HepG2 (cell line): ENCODE measurements around the gene HIVEP2. TPM values are rescaled to one million over a fixed set of nuclear protein-coding genes. Genes with fewer than 3 reads are reported as not detected.

Source experiments
- ATAC-seq: fragments of 200-7000 bp; cut with Tn5 transposase; 3 replicates; pipeline ENCODE4 v1.9.1; 2020; ENCODE audit warnings: mild to moderate bottlenecking, moderate library complexity
- BruUV-seq: library from RNA; stranded (reverse); fragments of 400-500 nt; replicated peaks from 2 replicates; lab custom pipeline; 2021; lab: Mats Ljungman, UMichigan
- CTCF ChIA-PET: fragments of 300-600 bp; formaldehyde crosslinking; extraction: SDS; loops from one replicate; lab custom pipeline; 2021; ENCODE audit warnings: low total read pairs, inconsistent platforms, low intra/inter-chr PET ratio; lab: Yijun Ruan, JAX
- POLR2A ChIA-PET: fragments of 350-600 bp; sonication (Branson Sonifier 250); formaldehyde crosslinking; loops from one replicate; lab custom pipeline; 2020; ENCODE audit warnings: antibody characterized with exemption, inconsistent platforms; lab: Yijun Ruan, JAX
- DNase-seq: peaks from one replicate; pipeline ENCODE4 v3.0.0-alpha.2; 2015; ENCODE audit warnings: low spot score
- FAIRE-seq: peaks from 3 replicates; lab custom pipeline; 2011; peaks lifted over from hg19 to GRCh38; lab: Jason Lieb, UNC
- H2AFZ ChIP-seq: one replicate; pipeline ENCODE4 v1.6.1; 2011; ENCODE audit warnings: low read length, inconsistent platforms
- H3K27ac ChIP-seq: fragments of 300-600 bp; 3 replicates; pipeline ENCODE4 v1.8.0; 2011; ENCODE audit warnings: mixed run types, mild to moderate bottlenecking, mixed read lengths, low read length, inconsistent platforms; ENCODE audit not compliant: insufficient read depth; ENCODE audit errors: extremely low read length
- H3K27me3 ChIP-seq, 2 experiments: fragments of 200-600 bp in 1 of 2; 2 replicates in 1 of 2; 3 replicates in 1 of 2; pipeline versions ENCODE4 v1.6.0 to v1.8.0; 2011; ENCODE audit warnings: low read length in 2 of 2, mild to moderate bottlenecking in 2 of 2, moderate library complexity in 2 of 2, inconsistent platforms in 1 of 2; ENCODE audit not compliant: insufficient read depth in 2 of 2, control insufficient read depth in 1 of 2
- H3K36me3 ChIP-seq, 2 experiments: fragments of 200-600 bp in 1 of 2; replicated peaks in 1 of 2; 2 replicates in 1 of 2; 3 replicates in 1 of 2; pipeline versions ENCODE4 v1.5.1 to v1.8.0; 2011; ENCODE audit warnings: low read length in 2 of 2, inconsistent platforms in 1 of 2; ENCODE audit not compliant: insufficient read depth in 2 of 2, control insufficient read depth in 1 of 2
- H3K4me1 ChIP-seq: 2 replicates; pipeline ENCODE4 v1.5.1; 2012; ENCODE audit warnings: low read length, inconsistent platforms; ENCODE audit not compliant: insufficient read depth
- H3K4me2 ChIP-seq: 2 replicates; pipeline ENCODE4 v1.6.0; 2011; ENCODE audit warnings: low read depth, low read length, inconsistent platforms
- H3K4me3 ChIP-seq, 3 experiments: fragments of 200-600 bp in 1 of 3; sonication (generic), shearing (Covaris generic) in 1 of 3; replicated peaks in 1 of 3; 2 replicates each; pipeline ENCODE4 v1.5.1; 2011 to 2016; ENCODE audit warnings: low read length in 3 of 3, inconsistent platforms in 2 of 3, low read depth in 2 of 3, mild to moderate bottlenecking in 2 of 3, control low read depth in 1 of 3, mixed read lengths in 1 of 3; ENCODE audit not compliant: insufficient read depth in 1 of 3
- H3K79me2 ChIP-seq: one replicate; pipeline ENCODE4 v1.6.1; 2011; ENCODE audit warnings: low read length, inconsistent platforms; ENCODE audit not compliant: insufficient read depth
- H3K9ac ChIP-seq: 2 replicates; pipeline ENCODE4 v1.6.0; 2011; ENCODE audit warnings: mild to moderate bottlenecking, low read depth, low read length, inconsistent platforms; ENCODE audit not compliant: insufficient read depth
- H3K9me3 ChIP-seq: 2 replicates; pipeline ENCODE4 v1.5.1; 2012; ENCODE audit warnings: mild to moderate bottlenecking, low read length
- H4K20me1 ChIP-seq: 2 replicates; pipeline ENCODE4 v1.6.0; 2011; ENCODE audit warnings: inconsistent platforms, mild to moderate bottlenecking, low read length, moderate library complexity; ENCODE audit not compliant: insufficient read depth
- DRAP1 ChIP-seq: IDR thresholded peaks from 2 replicates; pipeline ENCODE4 v1.6.1; 2016; ENCODE audit warnings: missing genetic modification reagents, missing compliant biosample characterization
- ERF ChIP-seq: IDR thresholded peaks from 2 replicates; pipeline ENCODE4 v1.6.1; 2018; ENCODE audit warnings: missing biosample characterization, missing genetic modification reagents
- HOXA5 ChIP-seq: sonication (generic); formaldehyde crosslinking; IDR thresholded peaks from 2 replicates; pipeline ENCODE4 v1.4.0; 2020; ENCODE audit warnings: missing genetic modification reagents
- PCBP2 ChIP-seq: fragments of 200-400 bp; formaldehyde crosslinking; optimal IDR thresholded peaks from 2 replicates; pipeline ENCODE3; 2018; ENCODE audit warnings: low read length, low read depth; ENCODE audit not compliant: poor library complexity, severe bottlenecking
- PITX1 ChIP-seq: sonication (generic); formaldehyde crosslinking; IDR thresholded peaks from 2 replicates; pipeline ENCODE4 v1.5.1; 2020; ENCODE audit warnings: mild to moderate bottlenecking, missing genetic modification reagents
- PRPF4 ChIP-seq: fragments of 200-400 bp; formaldehyde crosslinking; IDR thresholded peaks from 2 replicates; pipeline ENCODE4 v1.6.1; 2016; ENCODE audit warnings: low read length, low read depth; ENCODE audit not compliant: poor library complexity, severe bottlenecking
- RBFOX2 ChIP-seq: fragments of 200-400 bp; formaldehyde crosslinking; IDR thresholded peaks from 2 replicates; pipeline ENCODE4 v1.6.1; 2017; ENCODE audit warnings: low read depth, mild to moderate bottlenecking, low read length
- RBM39 ChIP-seq: fragments of 200-400 bp; formaldehyde crosslinking; IDR thresholded peaks from one replicate; pipeline ENCODE4 v1.6.1; 2018; ENCODE audit warnings: antibody characterized with exemption, mild to moderate bottlenecking, low read depth, low read length; ENCODE audit not compliant: poor library complexity, severe bottlenecking
- RFXANK ChIP-seq: IDR thresholded peaks from 2 replicates; pipeline ENCODE4 v1.6.1; 2016
- SETDB1 ChIP-seq: sonication (generic); formaldehyde crosslinking; IDR thresholded peaks from 2 replicates; pipeline ENCODE4 v1.5.1; 2020; ENCODE audit warnings: missing genetic modification reagents, mild to moderate bottlenecking, borderline replicate concordance
- SKI ChIP-seq: fragments of 450-650 bp; IDR thresholded peaks from one replicate; pipeline ENCODE4 v1.6.1; 2018; ENCODE audit warnings: mild to moderate bottlenecking; ENCODE audit not compliant: partially characterized antibody
- SP1 ChIP-seq, 2 experiments: fragments of 450-650 bp in 1 of 2; sonication (generic) in 1 of 2; formaldehyde crosslinking in 1 of 2; IDR thresholded peaks; 2 replicates each; pipeline versions ENCODE4 v1.4.0 to v1.6.1; 2016 to 2020; ENCODE audit warnings: missing genetic modification reagents in 1 of 2
- ZFX ChIP-seq: sonication (generic); formaldehyde crosslinking; IDR thresholded peaks from 2 replicates; pipeline ENCODE4 v1.4.0; 2020; ENCODE audit warnings: mild to moderate bottlenecking, low read depth, missing genetic modification reagents, moderate library complexity
- ZMYM4 ChIP-seq: sonication (generic); formaldehyde crosslinking; IDR thresholded peaks from 2 replicates; pipeline ENCODE4 v1.8.1; 2023; ENCODE audit warnings: mild to moderate bottlenecking, missing genetic modification reagents
- ZNF280B ChIP-seq: sonication (generic); formaldehyde crosslinking; IDR thresholded peaks from 2 replicates; pipeline ENCODE4 v1.5.0; 2020; ENCODE audit warnings: missing genetic modification reagents, mild to moderate bottlenecking, borderline replicate concordance
- ZNF547 ChIP-seq: sonication (generic); formaldehyde crosslinking; IDR thresholded peaks from 2 replicates; pipeline ENCODE4 v1.5.1; 2020; ENCODE audit warnings: mild to moderate bottlenecking, missing genetic modification reagents
- ZNF629 ChIP-seq: sonication (generic); formaldehyde crosslinking; conservative IDR thresholded peaks from 2 replicates; pipeline ENCODE4 v1.5.0; 2020; ENCODE audit warnings: missing genetic modification reagents
- ZNF660 ChIP-seq: sonication (generic); formaldehyde crosslinking; IDR thresholded peaks from 2 replicates; pipeline ENCODE4 v1.5.1; 2020; ENCODE audit warnings: mild to moderate bottlenecking, low read depth, missing genetic modification reagents, borderline replicate concordance
- ZSCAN25 ChIP-seq: sonication (generic); formaldehyde crosslinking; IDR thresholded peaks from 2 replicates; pipeline ENCODE4 v1.8.0; 2022; ENCODE audit warnings: mild to moderate bottlenecking, missing genetic modification reagents
- WGBS: methylation state at CpG from one replicate; pipeline ENCODE4 v1.1.6; 2017; ENCODE audit warnings: low lambda C conversion rate; 5-methylcytosine and 5-hydroxymethylcytosine counted together
- in situ Hi-C: cut with HindIII; loops from 2 replicates; pipeline ENCODE4 v1.10.0; 2017; ENCODE audit warnings: low pct_unique_long_range_greater_than_20kb; ENCODE audit not compliant: extremely low pct_ligation_motif_present
- intact Hi-C: fragments of 100-400 bp; cut with micrococcal nuclease; formaldehyde crosslinking; loops from one replicate; pipeline ENCODE4 v1.10.0; 2022; ENCODE audit not compliant: unreplicated experiment
- polyA plus RNA-seq, 8 experiments: library from polyadenylated mRNA; depleted of rRNA in 3 of 8; stranded (reverse) in 7 of 8; unstranded in 1 of 8; fragments of >200 nt; fragmentation: Illumina TruSeq in 4 of 8; extraction: Trizol in 4 of 8; gene quantifications; 2 replicates each; pipeline versions ENCODE4 v1.2.1 to v1.2.3, GENCODE V29; 2011 to 2016; ENCODE audit warnings: low read depth in 4 of 8, missing spikeins in 1 of 8, mixed read lengths in 1 of 8; ENCODE audit not compliant: insufficient read depth in 1 of 8
- total RNA-seq, 5 experiments: library from RNA; depleted of rRNA; stranded (reverse); fragments of >200 nt; fragmentation: Illumina TruSeq; extraction: Trizol; gene quantifications; 2 replicates each; pipeline ENCODE4 v1.2.3, GENCODE V29; 2016; ENCODE audit warnings: low read depth in 1 of 5
- TF ChIP-seq, protein P1 (sequence below), 2 experiments: IDR thresholded peaks; 2 replicates each; pipeline ENCODE4 v1.6.1; 2011 to 2012; ENCODE audit warnings: low read length in 2 of 2, borderline replicate concordance in 1 of 2, low read depth in 1 of 2, mild to moderate bottlenecking in 1 of 2, moderate library complexity in 1 of 2

Gene HIVEP2
- total and polyA plus RNA-seq, 2 of the 13 experiments (the other 11 are each of a cell fraction or from before 2014, with no cell fraction given): 3.4 to 12.9 TPM

DNA sequence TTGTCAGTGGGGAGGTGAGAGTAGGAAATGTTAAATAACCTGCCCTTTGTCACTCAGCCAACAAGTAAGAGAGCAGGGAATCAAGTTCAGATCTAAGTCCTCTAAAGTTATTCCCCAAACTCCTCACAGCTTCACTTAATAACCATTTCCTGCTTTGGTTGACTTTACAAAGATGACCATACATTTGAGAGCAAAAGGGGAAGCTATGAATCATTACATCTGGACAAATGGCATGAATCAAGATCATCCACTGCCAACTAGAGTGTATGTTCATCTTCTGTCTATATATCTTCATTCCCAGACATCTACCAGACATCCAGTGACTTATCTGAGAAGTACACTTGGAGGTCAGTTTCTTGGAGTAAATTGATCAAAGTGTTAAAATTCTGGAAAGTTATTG lies 15.1 kb upstream of the HIVEP2 start (continued):
- TF ChIP-seq, protein P1, sequence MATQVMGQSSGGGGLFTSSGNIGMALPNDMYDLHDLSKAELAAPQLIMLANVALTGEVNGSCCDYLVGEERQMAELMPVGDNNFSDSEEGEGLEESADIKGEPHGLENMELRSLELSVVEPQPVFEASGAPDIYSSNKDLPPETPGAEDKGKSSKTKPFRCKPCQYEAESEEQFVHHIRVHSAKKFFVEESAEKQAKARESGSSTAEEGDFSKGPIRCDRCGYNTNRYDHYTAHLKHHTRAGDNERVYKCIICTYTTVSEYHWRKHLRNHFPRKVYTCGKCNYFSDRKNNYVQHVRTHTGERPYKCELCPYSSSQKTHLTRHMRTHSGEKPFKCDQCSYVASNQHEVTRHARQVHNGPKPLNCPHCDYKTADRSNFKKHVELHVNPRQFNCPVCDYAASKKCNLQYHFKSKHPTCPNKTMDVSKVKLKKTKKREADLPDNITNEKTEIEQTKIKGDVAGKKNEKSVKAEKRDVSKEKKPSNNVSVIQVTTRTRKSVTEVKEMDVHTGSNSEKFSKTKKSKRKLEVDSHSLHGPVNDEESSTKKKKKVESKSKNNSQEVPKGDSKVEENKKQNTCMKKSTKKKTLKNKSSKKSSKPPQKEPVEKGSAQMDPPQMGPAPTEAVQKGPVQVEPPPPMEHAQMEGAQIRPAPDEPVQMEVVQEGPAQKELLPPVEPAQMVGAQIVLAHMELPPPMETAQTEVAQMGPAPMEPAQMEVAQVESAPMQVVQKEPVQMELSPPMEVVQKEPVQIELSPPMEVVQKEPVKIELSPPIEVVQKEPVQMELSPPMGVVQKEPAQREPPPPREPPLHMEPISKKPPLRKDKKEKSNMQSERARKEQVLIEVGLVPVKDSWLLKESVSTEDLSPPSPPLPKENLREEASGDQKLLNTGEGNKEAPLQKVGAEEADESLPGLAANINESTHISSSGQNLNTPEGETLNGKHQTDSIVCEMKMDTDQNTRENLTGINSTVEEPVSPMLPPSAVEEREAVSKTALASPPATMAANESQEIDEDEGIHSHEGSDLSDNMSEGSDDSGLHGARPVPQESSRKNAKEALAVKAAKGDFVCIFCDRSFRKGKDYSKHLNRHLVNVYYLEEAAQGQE (IDR thresholded peaks at IDR 0.05; ENCODE audit: borderline replicate concordance in 1 of 2, low read depth in 1 of 2, low read length in 2 of 2): no peak
- TF ChIP-seq RFXANK: no peak
- TF ChIP-seq ERF (CRISPR knock-in tag): no peak
- no peak for TF ChIP-seq PITX1 (CRISPR knock-in tag)
- no peak for TF ChIP-seq RBFOX2
- no peak for TF ChIP-seq ZNF629 (CRISPR knock-in tag)
- no peak for TF ChIP-seq ZMYM4 (CRISPR knock-in tag)
- no peak for TF ChIP-seq ZNF660
- TF ChIP-seq ZSCAN25 (CRISPR knock-in tag): no peak
- no peak for TF ChIP-seq SETDB1 (CRISPR knock-in tag)
- TF ChIP-seq PCBP2: no peak

DNA sequence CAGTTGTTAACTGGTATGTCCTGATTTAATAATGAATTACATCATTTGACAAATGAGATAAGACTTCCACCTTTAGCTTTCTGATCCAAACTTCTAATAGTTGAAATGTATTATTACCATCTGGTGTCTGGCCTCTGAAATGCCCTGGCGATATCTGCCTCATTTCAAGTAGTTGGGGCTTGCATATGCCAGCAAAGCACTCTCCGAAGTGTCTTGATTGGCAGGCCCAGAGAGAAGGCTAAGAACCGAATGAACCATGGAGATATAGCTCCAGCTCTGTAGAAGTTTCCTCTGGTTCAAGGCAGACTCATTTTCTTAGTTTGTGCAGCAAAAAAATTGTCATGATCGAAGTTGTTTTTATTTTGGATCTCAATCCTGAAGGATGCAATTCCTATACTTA lies 13.4 kb upstream of the HIVEP2 start:
- no peak for ATAC-seq
- intact Hi-C loops: no loop called here
- Histone ChIP-seq H3K79me2 (no peaks in the 10 kb centered on the region), H3K4me2 (no peak overlapping the region), H2AFZ (no peak overlapping the region), H3K27me3 (peaks cover 0 to 1% of the 10 kb centered on the region in 2 experiments; a peak in 1 of 5 replicates), H4K20me1 (no peaks in the 10 kb centered on the region), H3K27ac (no peak overlapping the region), H3K9me3 (no peaks in the 10 kb centered on the region), H3K4me1 (peaks cover 5% of the 10 kb centered on the region; the same call in 1 of the 2 replicates), H3K9ac (no peak overlapping the region), H3K36me3 (no peaks in the 10 kb centered on the region), H3K4me3 (no peak overlapping the region)
- DNase-seq: no peak
- in situ Hi-C loops: no loop called here
- no TSS peak for BruUV-seq
- 4% methylated on average over 4 of the region's 4 CpGs for WGBS
- POLR2A ChIA-PET: no interaction called here
- no peak for FAIRE-seq
- CTCF ChIA-PET: no interaction called here
- TF ChIP-seq PRPF4: no peak
- no peak for TF ChIP-seq DRAP1 (CRISPR knock-in tag)
- TF ChIP-seq SKI: no peak
- no peak for TF ChIP-seq ZNF547
- TF ChIP-seq ZFX: no peak
- TF ChIP-seq SP1 (IDR thresholded peaks at IDR 0.05): no peak
- TF ChIP-seq SP1 (CRISPR knock-in tag; IDR thresholded peaks at IDR 0.05): no peak
- no peak for TF ChIP-seq HOXA5 (CRISPR knock-in tag)
- no peak for TF ChIP-seq ZNF280B (CRISPR knock-in tag)
- no peak for TF ChIP-seq RBM39
